HG02610 (cell line): ENCODE data around the gene CDH4.

Experiments
- ATAC-seq: cut with Tn5 transposase; IDR thresholded peaks from one replicate; pipeline ENCODE4 v1.9.1; 2021; ENCODE audit warnings: mild to moderate bottlenecking, moderate library complexity; ENCODE audit not compliant: unreplicated experiment

Gene CDH4

GRCh38 chr20:61790116-61790827, 538.2 kb downstream of the CDH4 start:
- ATAC-seq: no peak

GRCh38 chr20:61791995-61792394, 539.9 kb downstream of the CDH4 start:
- ATAC-seq: no peak

- no peak for ATAC-seq
These were observed 543.9 kb downstream of the CDH4 start for GRCh38 chr20:61795669-61796630.

GRCh38 chr20:61796738-61797137, 544.7 kb downstream of the CDH4 start:
- ATAC-seq: no peak

GRCh38 chr20:61797200-61797599, 545.1 kb downstream of the CDH4 start:
- no peak for ATAC-seq

GRCh38 chr20:61797971-61798411, 545.9 kb downstream of the CDH4 start:
- ATAC-seq: no peak

GRCh38 chr20:61798632-61799031, 546.6 kb downstream of the CDH4 start:
- no peak for ATAC-seq

- ATAC-seq: no peak
These were observed 547.4 kb downstream of the CDH4 start for GRCh38 chr20:61799394-61799923.

- no peak for ATAC-seq
These were observed 547.9 kb downstream of the CDH4 start for GRCh38 chr20:61799928-61800327.

- ATAC-seq: no peak
These were observed 548.5 kb downstream of the CDH4 start for GRCh38 chr20:61800359-61801064.

- ATAC-seq: no peak
These were observed 549.0 kb downstream of the CDH4 start for GRCh38 chr20:61801065-61801360.

- ATAC-seq: no peak
These were observed 549.4 kb downstream of the CDH4 start for GRCh38 chr20:61801428-61801827.

- ATAC-seq: no peak
These were observed 549.9 kb downstream of the CDH4 start for GRCh38 chr20:61801857-61802442.

GRCh38 chr20:61802721-61803311, 550.8 kb downstream of the CDH4 start:
- no peak for ATAC-seq

GRCh38 chr20:61803416-61803914, 551.4 kb downstream of the CDH4 start:
- ATAC-seq: no peak

- ATAC-seq: no peak
These were observed 552.1 kb downstream of the CDH4 start for GRCh38 chr20:61803915-61804751.

GRCh38 chr20:61804752-61805295, 552.8 kb downstream of the CDH4 start:
- ATAC-seq: no peak

GRCh38 chr20:61805365-61805764, 553.3 kb downstream of the CDH4 start:
- no peak for ATAC-seq

- ATAC-seq: no peak
These were observed 553.7 kb downstream of the CDH4 start for GRCh38 chr20:61805781-61806180.
